GM19468 (cell line): Measurements from ENCODE around the gene DIS3L2.

Experiments
- ATAC-seq: cut with Tn5 transposase; IDR thresholded peaks from one replicate; pipeline ENCODE4 v1.9.1; 2021; ENCODE audit warnings: mild to moderate bottlenecking, moderate library complexity, moderate number of reproducible peaks; ENCODE audit not compliant: unreplicated experiment; ENCODE audit errors: extremely low read depth

DIS3L2 gene

GRCh38 chr2:232216028-232216427, 254.5 kb downstream of the DIS3L2 start:
- no peak for ATAC-seq

- ATAC-seq = no peak
These were observed 257.4 kb downstream of the DIS3L2 start for GRCh38 chr2:232218778-232219495.

GRCh38 chr2:232219496-232219870, 258.0 kb downstream of the DIS3L2 start:
- ATAC-seq = no peak

DNA sequence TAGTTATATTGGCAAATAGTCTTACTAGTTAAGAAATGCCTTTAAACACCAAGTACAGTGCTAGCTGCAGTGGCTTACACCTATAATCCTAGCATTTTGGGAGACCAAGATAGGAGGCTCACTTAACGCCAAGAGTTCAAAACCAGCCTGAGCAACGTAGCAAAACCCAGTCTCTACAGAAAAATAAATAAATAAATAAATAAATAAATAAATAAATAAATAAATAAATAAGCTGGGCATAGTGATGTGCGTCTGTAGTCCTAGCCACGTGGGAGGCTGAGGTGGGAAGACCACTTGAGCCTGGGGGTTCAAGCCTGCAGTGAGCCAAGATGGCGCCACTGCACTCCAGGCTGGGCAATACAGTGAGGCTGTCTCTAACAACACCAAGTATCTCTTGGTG, 258.4 kb downstream of the DIS3L2 start:
- ATAC-seq = no peak

GRCh38 chr2:232225429-232225828, 263.9 kb downstream of the DIS3L2 start:
- no peak for ATAC-seq

DNA sequence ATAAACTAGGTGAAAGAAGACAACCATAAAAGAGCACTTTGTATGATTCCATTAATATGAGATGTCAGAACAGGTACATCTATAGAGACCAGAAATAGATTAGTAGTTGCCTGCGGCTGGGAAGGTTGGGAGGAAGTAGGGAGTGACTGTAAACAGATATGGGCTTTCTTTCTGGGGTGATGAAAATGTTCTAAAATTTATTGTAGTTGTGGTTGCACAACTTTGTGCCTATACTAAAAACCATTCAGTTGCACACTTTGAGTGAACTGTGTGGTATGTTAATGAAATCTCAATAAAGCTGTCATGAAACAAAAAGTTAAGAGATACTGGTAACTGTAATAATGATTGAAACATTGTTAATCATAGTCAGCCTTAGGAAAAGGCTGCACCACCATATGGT, 264.4 kb downstream of the DIS3L2 start:
- no peak for ATAC-seq

DNA sequence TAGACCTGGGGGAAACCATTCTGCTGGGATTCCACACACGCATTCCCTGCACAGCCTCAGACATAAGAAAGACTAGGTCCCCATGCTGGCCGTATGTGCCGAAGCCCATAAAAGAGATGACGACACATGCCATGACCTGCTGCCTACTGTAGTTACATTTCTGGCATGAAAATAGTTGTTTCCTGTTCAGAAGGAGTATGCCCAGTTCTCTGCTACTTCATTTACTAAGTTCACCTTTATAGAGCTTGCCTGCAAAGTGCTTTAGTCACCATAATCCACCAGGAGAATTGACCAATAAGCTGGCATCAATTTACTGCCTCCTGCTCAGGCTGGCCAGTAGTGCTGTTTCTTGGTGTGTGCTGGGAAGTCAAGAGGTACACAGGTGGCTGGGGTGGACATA, 266.8 kb downstream of the DIS3L2 start:
- no peak for ATAC-seq

GRCh38 chr2:232228971-232229894, 267.7 kb downstream of the DIS3L2 start:
- no peak for ATAC-seq

DNA sequence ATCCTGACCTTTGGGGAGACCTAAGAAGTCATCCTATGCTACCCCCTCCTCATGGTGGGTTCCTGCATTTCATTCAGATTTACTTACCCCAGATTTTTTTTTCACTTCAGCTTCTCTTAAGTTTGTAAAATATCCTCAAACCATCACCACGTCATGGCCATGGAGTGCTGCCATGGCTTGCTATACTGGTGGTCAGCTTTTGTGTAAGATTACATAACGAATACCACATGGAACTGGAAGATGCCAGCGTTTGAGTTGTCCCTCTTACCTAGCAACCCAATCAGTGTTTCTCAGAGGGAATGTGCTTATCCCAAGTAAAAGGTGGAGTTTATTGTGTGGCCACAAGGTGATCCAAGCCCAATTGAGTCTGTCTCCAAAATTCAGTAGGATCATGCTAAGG, 268.4 kb downstream of the DIS3L2 start:
- ATAC-seq = no peak

- no peak for ATAC-seq
These were observed 269.0 kb downstream of the DIS3L2 start for GRCh38 chr2:232230560-232230959.

DNA sequence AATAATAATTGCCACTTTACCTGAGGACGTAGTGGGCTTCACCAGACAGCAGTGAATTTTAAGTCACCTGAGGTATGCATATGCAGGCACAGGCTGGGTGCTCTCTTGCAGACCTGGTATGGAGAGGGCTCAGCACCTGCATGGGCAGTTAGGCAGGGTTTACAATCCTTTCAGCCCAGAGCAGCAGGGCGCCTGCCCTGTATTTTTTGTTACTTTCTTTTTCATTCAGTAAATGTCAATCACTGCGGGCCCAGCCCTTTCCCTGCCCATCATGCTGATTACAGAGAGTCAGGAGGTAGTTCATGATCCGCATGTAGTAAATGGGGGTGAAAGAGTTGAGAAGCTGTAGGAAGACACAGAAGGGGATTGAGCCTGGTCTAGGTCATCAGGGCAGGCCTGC, 270.0 kb downstream of the DIS3L2 start:
- no peak for ATAC-seq

DNA sequence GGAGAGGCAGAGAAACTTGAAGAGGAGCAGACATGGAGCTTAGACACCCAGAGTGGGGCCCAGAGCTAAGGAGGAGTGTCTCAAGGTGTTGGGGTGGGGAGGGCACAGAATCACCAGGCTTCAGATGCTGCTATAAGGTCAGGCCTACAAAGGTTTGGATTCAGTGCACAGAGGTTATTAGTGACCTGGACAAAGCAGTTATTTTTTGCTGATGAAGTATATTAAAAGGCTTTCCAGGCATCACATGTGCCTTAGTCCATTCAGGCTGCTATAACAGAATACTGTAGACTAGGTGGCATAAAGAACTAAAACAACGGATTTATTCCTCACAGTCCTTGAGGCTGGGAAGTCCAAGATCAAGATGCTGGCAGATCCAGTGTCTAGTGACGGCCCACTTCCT, 271.4 kb downstream of the DIS3L2 start:
- ATAC-seq = no peak

- no peak for ATAC-seq
These were observed 273.6 kb downstream of the DIS3L2 start for GRCh38 chr2:232234922-232235615.

DNA sequence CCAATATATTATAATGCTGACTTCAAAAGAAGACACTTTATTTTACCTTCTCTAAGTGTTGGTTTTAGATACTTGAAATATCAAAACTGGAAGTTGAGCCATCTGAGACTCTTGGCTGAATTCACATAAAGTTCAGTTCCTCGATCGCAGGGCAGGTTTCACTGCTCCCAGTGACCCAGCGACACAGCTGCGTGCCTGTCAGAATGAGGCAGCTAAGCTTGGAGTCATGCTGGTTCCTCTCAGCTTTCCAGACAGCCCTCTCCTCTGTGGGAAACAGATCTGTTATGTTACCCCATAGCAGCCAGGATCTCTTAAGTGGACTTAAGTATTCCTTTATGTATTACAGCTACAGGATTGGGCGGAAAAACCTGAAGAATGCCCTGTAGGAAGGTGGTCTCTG, 274.2 kb downstream of the DIS3L2 start:
- ATAC-seq = no peak

- no peak for ATAC-seq
These were observed 274.7 kb downstream of the DIS3L2 start for GRCh38 chr2:232236200-232236599.

- ATAC-seq = no peak
These were observed 276.0 kb downstream of the DIS3L2 start for GRCh38 chr2:232237464-232237863.

DNA sequence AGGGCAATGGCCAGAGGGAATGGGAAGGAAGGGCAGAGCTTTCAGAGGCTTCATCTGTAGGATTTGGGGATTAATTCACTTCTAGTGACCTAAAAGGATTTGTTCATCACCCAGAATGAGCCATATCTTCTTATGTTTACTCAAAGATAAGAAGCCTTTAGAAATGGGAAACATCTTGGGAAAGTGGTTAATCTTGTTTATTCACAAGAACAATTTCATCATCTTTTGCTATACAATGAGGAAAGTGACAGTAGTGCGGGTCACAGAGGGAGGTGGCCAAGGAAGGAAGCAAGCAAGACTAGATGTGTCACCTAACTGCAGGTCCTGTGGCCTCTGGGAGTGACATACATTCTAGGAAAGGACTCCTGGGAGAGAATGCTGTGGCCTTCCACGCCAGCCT, 276.6 kb downstream of the DIS3L2 start:
- ATAC-seq = no peak

DNA sequence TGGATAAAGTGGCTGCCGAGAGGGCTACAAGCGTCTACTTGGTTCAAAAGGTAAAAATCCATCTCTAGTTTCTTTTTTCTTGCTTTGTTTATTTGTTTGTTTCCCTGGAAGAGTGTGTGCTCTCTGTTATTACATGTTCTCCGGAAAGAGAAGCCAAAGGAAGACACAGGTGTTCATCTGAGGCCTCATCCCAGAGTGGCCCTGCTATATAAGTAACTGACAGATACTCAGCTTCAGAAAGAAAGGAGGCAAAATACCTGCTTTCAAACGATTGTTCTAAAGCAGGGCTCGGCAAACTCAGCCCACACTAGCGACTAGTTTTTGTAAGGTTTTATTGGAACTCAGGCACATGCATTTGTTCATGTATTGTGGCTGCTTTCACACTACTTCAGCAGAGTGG, 277.1 kb downstream of the DIS3L2 start:
- ATAC-seq = no peak

DNA sequence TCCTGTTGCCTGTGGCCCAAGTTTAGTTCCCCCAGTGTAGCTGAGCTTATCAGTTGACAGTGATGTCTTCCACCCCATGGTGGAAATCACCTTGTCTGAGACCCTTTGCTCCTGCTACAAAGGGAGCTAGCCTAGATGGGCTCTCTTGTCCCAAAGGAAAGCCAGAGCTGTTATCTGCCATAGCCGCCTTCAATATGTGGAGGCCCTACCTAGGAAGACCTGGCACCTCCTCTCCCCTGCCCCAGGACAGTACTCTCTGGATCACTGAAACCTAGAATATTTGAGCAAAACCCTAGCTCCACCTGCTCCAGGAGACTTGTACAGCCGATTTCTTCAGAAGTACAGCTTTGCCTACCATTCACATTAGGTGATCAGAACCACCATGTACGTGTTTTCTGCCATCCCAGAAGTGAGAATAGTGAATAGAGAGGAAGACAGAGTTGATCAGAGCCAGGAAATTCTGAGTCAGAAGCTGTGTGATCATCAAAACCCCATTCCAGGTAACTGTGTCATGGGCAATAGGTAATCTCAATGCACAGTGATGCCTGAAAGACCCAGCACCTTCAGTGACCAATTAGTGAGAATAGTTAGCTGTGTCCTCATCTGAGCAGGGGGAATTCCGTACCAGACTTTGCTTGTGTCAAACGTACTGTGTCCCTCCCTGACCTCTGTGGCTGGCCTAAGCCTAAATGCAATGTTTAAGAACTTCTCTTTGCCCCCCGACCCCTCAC, 278.6 kb downstream of the DIS3L2 start:
- no peak for ATAC-seq

GRCh38 chr2:232240906-232241305, 279.4 kb downstream of the DIS3L2 start:
- ATAC-seq = no peak
